Measurements from ENCODE around the gene TNIK.

DNA sequence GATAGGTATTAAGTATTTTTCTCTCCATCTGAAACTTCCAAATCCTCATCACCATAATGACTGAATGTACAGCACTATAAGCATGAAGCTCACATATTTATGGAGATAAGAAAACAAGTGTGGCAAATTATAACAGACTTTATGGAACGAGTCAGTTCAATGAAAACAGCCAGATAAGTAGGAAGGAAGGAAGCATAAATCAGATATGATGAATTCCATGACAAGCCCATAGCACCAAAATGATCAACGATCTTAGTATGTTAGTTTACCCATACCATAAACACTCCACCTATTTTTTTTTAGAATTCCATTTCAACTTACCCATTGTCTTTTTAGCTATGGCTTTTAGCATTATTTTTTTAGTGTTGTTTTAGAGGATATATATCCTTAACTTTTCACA is 169.5 kb downstream of the TNIK start:
- TF ChIP-seq CTCF (IDR thresholded peaks at IDR 0.05): no peak
- no peak for TF ChIP-seq POLR2AphosphoS5 (IDR thresholded peaks at IDR 0.05)
- TF ChIP-seq POLR2A (IDR thresholded peaks at IDR 0.05): no peak

Measured in prostate gland (tissue), 2 donors.